Measurements from ENCODE around the gene FAM241B.

FAM241B gene

GRCh38 chr10:69634759-69635425 is 4.8 kb downstream of the FAM241B start:
- no peak for ATAC-seq

GRCh38 chr10:69635428-69636272 is 5.6 kb downstream of the FAM241B start:
- no peak for ATAC-seq

GRCh38 chr10:69636273-69636575 is 6.2 kb downstream of the FAM241B start:
- no peak for ATAC-seq

GRCh38 chr10:69636626-69637605 is 6.9 kb downstream of the FAM241B start:
- ATAC-seq = no peak

GRCh38 chr10:69638642-69639041 is 8.6 kb downstream of the FAM241B start:
- no peak for ATAC-seq

GRCh38 chr10:69639291-69640195 is 9.5 kb downstream of the FAM241B start:
- peak; percentile 53 to 61 for ATAC-seq

- no peak for ATAC-seq
Measured at GRCh38 chr10:69640196-69640980, 10.3 kb downstream of the FAM241B start.

GRCh38 chr10:69641261-69641980 is 11.4 kb downstream of the FAM241B start:
- no peak for ATAC-seq

- ATAC-seq = no peak
Measured at GRCh38 chr10:69642747-69643146, 12.7 kb downstream of the FAM241B start.

GRCh38 chr10:69643779-69644657 is 14.0 kb downstream of the FAM241B start:
- no peak for ATAC-seq

- no peak for ATAC-seq
Measured at GRCh38 chr10:69644658-69645295, 14.7 kb downstream of the FAM241B start.

- no peak for ATAC-seq
Measured at GRCh38 chr10:69645296-69646184, 15.5 kb downstream of the FAM241B start.

- no peak for ATAC-seq
Measured at GRCh38 chr10:69646185-69647060, 16.4 kb downstream of the FAM241B start.

- ATAC-seq = no peak
Measured at GRCh38 chr10:69647126-69647525, 17.1 kb downstream of the FAM241B start.

GRCh38 chr10:69647819-69648218 is 17.8 kb downstream of the FAM241B start:
- no peak for ATAC-seq

GRCh38 chr10:69648461-69648860 is 18.4 kb downstream of the FAM241B start:
- ATAC-seq = no peak
